ENCODE measurements around the gene PTBP1. TPM values are rescaled to one million over a fixed set of nuclear protein-coding genes. Genes with fewer than 3 reads are reported as not detected.

Gene PTBP1
- total RNA-seq, 2 experiments from 2014 or later = 510 to 532 TPM

DNA sequence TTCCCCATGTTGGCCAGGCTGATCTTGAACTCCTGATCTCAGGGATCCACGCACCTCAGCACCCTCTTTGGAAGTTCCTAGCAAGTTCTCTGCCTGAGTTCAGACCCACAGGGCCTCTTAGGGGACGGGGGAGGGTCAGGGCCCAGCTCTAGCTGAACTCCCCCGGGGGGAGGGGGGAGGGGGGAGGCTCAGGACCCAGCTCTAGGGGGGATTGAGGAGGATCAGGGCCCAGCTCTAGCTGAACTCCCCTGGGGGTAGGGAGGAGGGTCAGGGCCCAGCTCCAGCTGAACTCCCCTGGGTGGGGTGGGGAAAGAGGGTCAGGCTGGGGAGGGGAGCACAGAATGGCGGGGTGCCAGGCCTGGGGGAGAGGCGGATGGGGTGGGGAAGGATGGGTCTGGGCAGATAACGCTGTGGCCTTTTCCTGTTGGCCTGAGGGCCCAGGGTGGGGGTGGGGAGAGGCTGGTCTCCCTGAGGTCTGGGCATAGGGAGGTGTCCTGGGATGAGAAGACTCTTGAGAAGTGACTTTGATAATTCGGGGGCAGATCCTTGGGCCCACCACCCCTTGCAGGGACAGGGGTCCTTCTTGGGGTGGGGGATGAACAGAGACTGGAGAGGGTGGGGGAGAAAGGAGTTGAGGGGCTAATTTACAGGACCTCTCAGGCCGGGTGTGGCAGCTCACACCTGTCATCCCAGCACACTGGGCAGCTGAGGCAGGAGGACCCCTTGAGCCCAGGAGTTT lies 5.5 kb upstream of the PTBP1 start:
- intact Hi-C loops (cut with micrococcal nuclease) = no loop called here

DNA sequence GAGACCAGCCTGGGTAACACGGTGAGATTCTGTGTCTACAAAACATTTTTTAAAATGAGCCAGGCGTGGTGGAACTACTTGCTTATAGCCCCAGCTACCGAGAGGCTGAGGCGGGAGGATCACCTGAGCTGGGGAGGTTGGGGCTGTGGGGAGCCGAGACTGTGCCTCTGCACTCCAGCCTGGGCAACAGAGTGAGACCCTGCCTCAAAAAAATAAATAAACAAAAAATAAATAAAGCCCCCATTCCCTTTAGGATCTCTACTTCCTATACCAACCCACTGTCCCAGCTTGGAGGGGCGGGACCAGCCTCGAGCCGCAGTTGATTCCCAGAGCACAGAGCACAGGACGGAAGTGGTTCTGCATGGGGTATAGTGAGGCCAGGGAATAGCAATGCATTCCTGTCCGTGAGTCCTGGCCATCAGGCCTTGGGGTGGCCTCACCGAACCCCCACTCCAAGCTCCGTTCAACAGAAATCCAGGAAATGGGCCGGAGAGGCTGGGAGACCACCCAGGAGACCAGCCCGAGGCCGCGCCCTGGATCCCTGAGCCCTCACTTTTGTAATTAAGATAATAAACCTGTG lies 4.9 kb upstream of the PTBP1 start:
- Mint-ChIP-seq H3K9me3 (no peaks in the 10 kb centered on the region), H3K27ac (no peak overlapping the region), H3K36me3 (ENCODE audit: low read depth) (no peaks in the 10 kb centered on the region), H3K27me3 (ENCODE audit: low read depth) (peaks cover 3% of the 10 kb centered on the region), H3K4me3 (no peak overlapping the region), H3K4me1 (ENCODE audit: low read depth) (peaks cover 4% of the 10 kb centered on the region)
- intact Hi-C loops (cut with micrococcal nuclease) = no loop called here
- CTCF ChIA-PET = no interaction called here
- no peak for DNase-seq

More for the DNA sequence above, 5.5 kb upstream of the PTBP1 start:
- no peak overlapping the region for H3K27ac Mint-ChIP-seq
- no peak overlapping the region for H3K4me3 Mint-ChIP-seq
- H3K36me3 Mint-ChIP-seq (ENCODE audit: low read depth) = no peaks in the 10 kb centered on the region
- CTCF ChIA-PET = no interaction called here
- no peaks in the 10 kb centered on the region for H3K9me3 Mint-ChIP-seq
- no peak for DNase-seq
- H3K4me1 Mint-ChIP-seq (ENCODE audit: low read depth) = peaks cover 4% of the 10 kb centered on the region
- peaks cover 3% of the 10 kb centered on the region for H3K27me3 Mint-ChIP-seq (ENCODE audit: low read depth)

DNA sequence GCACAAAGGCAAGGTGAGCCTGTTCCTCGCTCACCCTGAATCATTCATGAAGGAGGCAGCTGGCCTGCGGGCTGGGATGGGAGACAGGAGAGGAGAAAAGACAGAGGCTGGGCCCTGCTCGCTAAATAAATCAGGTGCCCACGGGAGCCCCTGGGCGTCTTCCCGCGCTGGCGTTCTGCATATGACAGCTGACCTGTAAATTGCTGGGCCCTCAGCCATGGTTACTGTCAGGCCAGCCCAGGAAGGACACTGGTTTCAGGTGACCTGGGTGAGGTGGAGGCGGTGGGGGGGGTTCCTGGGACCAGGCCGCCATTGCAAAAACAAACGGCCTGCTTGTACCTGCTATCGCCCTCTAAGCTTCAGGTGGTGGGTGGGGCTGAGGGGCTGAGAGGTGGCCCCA lies 3.4 kb upstream of the PTBP1 start:
- Mint-ChIP-seq H3K27ac (no peak overlapping the region), H3K9me3 (no peaks in the 10 kb centered on the region), H3K4me3 (no peak overlapping the region), H3K4me1 (ENCODE audit: low read depth) (peaks cover 4% of the 10 kb centered on the region), H3K27me3 (ENCODE audit: low read depth) (peaks cover 3% of the 10 kb centered on the region), H3K36me3 (ENCODE audit: low read depth) (peaks cover 6% of the 10 kb centered on the region)
- CTCF ChIA-PET = interaction anchor here (0.6 kb wide), 1 partner anchor 21 kb away, joined by 3 read pairs; no protein-coding TSS in a partner anchor
- intact Hi-C loops (cut with micrococcal nuclease) = no loop called here
- no peak for DNase-seq

DNA sequence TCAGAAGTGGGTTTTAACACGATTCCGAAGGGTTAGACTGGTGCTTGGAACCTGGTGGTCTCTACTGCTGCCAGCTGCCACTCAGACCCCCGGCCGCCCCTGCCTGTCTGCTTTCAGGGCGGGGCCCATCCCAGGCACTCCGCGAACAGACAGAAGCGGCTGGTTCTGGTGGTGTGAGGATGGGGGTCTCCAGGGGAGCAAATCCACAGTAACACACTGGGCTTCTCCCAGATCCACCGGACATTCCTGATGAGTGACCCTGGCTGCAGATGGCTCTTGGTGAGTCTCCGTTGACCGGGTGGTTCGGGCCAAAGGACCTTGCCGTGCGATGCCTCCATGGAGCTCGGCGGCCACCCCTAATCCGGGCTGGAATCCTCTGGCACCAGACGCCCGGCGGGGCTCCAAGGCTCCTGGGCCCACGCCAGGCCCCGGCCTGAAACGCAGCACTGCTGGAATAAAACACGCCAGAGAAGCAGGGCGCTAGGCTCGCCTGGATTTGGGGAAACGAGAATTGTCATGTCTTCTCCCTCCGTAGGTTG lies 2.1 kb upstream of the PTBP1 start:
- no peak for DNase-seq
- H3K27me3 Mint-ChIP-seq (ENCODE audit: low read depth) = peaks cover 2% of the 10 kb centered on the region
- H3K27ac Mint-ChIP-seq = no peak overlapping the region
- CTCF ChIA-PET = no interaction called here
- no peaks in the 10 kb centered on the region for H3K9me3 Mint-ChIP-seq
- intact Hi-C loops (cut with micrococcal nuclease) = loop anchor here (5.0 kb wide), 2 partner anchors 302 to 457 kb away; partner anchors contain the start of gene POLR2E
- H3K4me1 Mint-ChIP-seq (ENCODE audit: low read depth) = peaks cover 13% of the 10 kb centered on the region
- peaks cover 18% of the 10 kb centered on the region for H3K36me3 Mint-ChIP-seq (ENCODE audit: low read depth)
- H3K4me3 Mint-ChIP-seq = peak overlapping the region; percentile 34

DNA sequence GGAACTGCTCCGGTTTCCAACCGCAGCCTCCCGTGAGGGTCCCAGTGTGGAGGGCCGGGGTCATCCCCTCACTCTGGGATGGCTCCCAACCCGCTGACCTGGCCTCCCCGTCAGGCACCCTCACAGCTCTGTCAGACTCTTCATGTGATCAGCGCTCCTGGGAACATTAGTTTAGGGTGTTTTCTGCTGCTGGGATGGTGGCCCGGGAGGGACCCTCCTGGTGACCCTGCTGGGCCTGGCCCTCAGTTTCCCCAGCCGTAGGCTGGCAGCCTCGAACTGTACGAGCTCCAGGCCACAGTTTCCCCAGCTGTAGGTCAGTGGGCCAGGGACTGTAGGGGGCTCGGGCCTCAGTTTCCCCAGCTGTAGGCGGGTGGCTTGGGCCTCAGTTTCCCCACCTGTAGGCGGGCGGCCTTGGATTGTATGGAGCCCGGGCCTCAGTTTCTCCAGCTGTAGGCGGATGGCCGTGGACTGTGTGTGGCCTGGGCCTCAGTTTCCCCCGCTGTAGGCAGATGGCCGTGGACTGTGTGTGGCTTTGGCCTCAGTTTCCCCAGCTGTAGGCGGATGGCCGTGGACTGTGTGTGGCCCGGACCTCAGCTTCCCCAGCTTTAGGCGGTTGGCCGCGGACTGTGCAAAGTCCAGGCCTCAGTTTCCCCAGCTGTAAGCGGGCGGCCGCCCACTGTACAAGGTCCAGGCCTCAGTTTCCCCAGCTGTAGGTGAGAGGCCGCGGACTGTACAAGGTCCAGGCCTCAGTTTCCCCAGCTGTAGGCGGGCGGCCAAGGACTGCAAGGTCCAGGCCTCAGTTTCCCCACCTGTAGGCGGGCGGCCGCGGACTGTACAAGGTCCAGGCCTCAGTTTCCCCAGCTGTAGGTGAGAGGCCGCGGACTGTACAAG lies 1.3 kb upstream of the PTBP1 start:
- intact Hi-C loops (cut with micrococcal nuclease) = loop anchor here (2.0 to 5.0 kb wide), 6 partner anchors 25 to 456 kb away; partner anchors contain the start of genes POLR2E, RNU6-2 and TMEM259
- CTCF ChIA-PET = interaction anchor here (0.6 to 1.3 kb wide), 2 partner anchors 11 to 64 kb away, joined by 3 read pairs; no protein-coding TSS in a partner anchor
- H3K4me3 Mint-ChIP-seq = peak overlapping the region; percentile 88
- H3K36me3 Mint-ChIP-seq (ENCODE audit: low read depth) = peaks cover 24% of the 10 kb centered on the region
- DNase-seq = no peak
- no peaks in the 10 kb centered on the region for H3K9me3 Mint-ChIP-seq
- no peak overlapping the region for H3K27ac Mint-ChIP-seq
- peaks cover 19% of the 10 kb centered on the region for H3K4me1 Mint-ChIP-seq (ENCODE audit: low read depth)
- H3K27me3 Mint-ChIP-seq (ENCODE audit: low read depth) = no peaks in the 10 kb centered on the region

DNA sequence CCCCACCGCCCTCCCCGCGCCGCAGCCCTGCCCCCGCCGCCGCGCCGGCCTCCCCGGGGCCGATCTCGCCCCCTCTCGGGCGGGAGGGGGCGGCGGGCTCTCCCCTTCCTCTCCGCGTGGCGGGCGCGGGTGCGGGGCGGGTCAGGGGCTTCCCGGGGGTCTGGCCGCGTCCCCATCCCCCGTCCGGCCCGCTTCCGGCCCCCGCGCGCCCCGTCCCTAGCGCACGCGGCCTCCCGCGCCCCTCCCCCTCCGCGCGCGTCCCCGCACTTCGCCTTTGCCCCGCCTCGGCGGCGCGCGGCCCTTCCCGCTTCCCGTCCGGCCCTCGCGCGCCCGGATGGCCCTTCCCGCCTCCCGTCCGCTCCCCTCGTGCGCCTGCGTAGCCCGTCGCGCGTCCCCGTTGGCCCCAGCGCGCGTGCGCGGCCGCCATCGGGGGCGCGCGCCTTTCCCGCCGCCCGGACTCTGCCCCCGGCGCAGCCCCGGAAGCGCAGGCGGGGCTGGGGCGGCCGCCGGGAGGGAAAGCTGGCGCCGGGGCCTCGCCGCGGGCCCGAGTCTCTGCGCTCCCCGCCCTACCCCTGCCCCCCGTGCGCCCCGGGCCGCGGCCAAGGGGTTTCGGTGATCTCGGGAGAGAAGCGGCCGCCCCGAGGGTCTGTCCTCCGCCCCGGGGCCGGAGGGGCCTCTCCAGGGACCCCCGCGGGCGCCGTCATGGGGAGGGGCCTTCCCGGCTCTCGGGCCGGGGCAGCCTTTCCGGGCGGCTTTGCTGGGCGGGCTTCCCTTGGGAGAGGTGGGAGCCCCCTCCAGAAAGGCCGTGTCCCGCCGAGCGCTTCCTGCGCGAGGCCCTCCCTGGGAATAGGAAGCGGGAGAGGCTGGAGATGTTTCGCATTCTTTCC lies 519 bp downstream of the PTBP1 start:
- intact Hi-C loops (cut with micrococcal nuclease) = loop anchor here (1.0 to 5.0 kb wide), 15 partner anchors 12 to 472 kb away; partner anchors contain the start of genes BSG, CIRBP, POLR2E and POLRMT
- H3K9me3 Mint-ChIP-seq = no peaks in the 10 kb centered on the region
- CTCF ChIA-PET = interaction anchor here (1.1 kb wide), 1 partner anchor 447 kb away, joined by 3 read pairs; no protein-coding TSS in a partner anchor

DNA sequence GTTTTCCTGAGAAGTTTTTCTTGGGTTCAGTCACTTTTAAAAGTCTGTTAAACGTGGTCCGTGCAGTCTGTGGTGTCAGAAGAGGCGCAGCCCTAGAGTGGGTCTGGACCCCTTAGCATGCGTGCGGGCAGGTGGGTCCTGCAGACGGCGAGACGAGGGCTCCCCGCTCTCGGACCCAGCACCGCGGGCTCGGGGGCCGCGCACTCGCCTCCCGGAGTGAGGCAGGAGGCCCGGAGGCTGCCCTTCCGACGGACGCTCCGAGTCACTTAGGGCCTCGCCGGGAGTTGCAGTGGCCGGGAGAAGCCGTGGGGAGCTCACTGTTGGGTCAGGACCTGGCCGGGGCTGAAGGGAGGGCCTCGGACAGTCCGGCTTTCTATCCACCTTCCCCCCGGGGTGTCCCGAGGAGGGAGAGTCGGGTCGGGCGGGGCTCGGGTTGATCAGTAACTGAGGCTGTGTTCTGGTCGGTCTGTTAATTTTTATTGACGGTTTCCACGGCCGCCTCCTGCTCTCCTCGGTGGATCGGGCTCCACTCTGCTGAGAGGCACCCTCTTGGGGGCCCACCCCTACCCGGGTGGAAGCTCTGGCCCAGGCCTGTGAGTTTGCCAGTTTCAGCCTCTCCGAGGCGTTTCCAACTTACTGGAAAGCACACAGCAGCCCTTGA lies 1.3 kb downstream of the PTBP1 start:
- peak overlapping the region; percentile 87 for H3K4me3 Mint-ChIP-seq
- CTCF ChIA-PET = interaction anchor here (1.1 kb wide), 1 partner anchor 446 kb away, joined by 3 read pairs; no protein-coding TSS in a partner anchor
- no peaks in the 10 kb centered on the region for H3K27me3 Mint-ChIP-seq (ENCODE audit: low read depth)
- intact Hi-C loops (cut with micrococcal nuclease) = loop anchor here (1.0 to 5.0 kb wide), 3 partner anchors 11 to 454 kb away; partner anchors contain the start of gene POLR2E
- H3K4me1 Mint-ChIP-seq (ENCODE audit: low read depth) = peaks cover 37% of the 10 kb centered on the region
- no peaks in the 10 kb centered on the region for H3K9me3 Mint-ChIP-seq
- peak overlapping the region; percentile 87 for H3K27ac Mint-ChIP-seq
- H3K36me3 Mint-ChIP-seq (ENCODE audit: low read depth) = peaks cover 39% of the 10 kb centered on the region
- DNase-seq = no peak

More for the DNA sequence above, 519 bp downstream of the PTBP1 start:
- H3K27me3 Mint-ChIP-seq (ENCODE audit: low read depth) = no peaks in the 10 kb centered on the region
- DNase-seq = peak; percentile 90
- H3K36me3 Mint-ChIP-seq (ENCODE audit: low read depth) = peaks cover 34% of the 10 kb centered on the region
- peak overlapping the region; percentile 87 for H3K27ac Mint-ChIP-seq
- H3K4me3 Mint-ChIP-seq = peak overlapping the region; percentile 87
- peaks cover 34% of the 10 kb centered on the region for H3K4me1 Mint-ChIP-seq (ENCODE audit: low read depth)

DNA sequence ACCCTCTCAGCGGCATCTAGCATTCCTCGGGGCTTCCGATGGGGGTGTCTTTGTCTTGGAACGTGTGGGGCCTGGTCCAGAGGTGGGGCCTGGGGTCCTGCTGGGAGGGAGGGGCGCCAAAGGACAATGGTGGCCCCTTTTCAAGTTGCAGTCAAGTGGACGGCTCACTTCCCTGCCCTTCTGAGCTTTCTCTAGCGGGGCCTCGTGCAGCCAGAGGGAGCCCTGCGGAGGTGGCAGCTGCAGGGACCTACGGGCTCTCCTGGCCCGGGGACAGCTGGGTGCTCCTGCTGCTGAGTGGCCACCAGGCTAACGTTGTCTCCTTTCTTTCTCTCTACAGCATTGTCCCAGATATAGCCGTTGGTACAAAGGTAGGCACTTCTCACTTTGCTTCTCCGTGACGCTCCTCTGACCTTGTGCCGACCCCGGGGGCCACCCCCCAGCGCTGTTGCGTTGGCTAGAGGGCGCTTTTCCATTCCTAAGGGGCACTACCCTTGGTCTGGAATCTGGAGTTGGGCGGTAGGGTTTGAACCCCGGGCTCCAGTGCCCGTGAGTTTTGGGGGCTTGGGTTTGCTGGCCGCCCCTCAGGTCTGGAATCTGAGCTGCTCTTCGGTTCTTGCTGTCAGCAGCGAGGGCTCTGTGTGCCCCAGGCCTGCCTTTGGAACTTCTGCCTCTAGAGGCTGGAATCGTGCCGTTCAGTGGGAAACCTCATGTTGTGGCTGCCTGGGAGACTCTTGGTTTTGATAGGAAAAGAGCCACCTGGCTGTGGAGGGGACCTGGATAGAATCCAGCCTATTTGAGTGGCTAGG lies 2.0 kb downstream of the PTBP1 start:
- Mint-ChIP-seq H3K36me3 (ENCODE audit: low read depth) (peaks cover 44% of the 10 kb centered on the region), H3K4me1 (ENCODE audit: low read depth) (peaks cover 37% of the 10 kb centered on the region), H3K27me3 (ENCODE audit: low read depth) (no peaks in the 10 kb centered on the region), H3K27ac (peak overlapping the region; percentile 87), H3K9me3 (no peaks in the 10 kb centered on the region), H3K4me3 (peak overlapping the region; percentile 87)
- intact Hi-C loops (cut with micrococcal nuclease) = loop anchor here (5.0 kb wide), 2 partner anchors 298 to 453 kb away; partner anchors contain the start of gene POLR2E
- DNase-seq = no peak
- CTCF ChIA-PET = interaction anchor here (0.7 to 1.1 kb wide), 2 partner anchors 65 to 445 kb away, joined by 3 to 4 read pairs; no protein-coding TSS in a partner anchor

DNA sequence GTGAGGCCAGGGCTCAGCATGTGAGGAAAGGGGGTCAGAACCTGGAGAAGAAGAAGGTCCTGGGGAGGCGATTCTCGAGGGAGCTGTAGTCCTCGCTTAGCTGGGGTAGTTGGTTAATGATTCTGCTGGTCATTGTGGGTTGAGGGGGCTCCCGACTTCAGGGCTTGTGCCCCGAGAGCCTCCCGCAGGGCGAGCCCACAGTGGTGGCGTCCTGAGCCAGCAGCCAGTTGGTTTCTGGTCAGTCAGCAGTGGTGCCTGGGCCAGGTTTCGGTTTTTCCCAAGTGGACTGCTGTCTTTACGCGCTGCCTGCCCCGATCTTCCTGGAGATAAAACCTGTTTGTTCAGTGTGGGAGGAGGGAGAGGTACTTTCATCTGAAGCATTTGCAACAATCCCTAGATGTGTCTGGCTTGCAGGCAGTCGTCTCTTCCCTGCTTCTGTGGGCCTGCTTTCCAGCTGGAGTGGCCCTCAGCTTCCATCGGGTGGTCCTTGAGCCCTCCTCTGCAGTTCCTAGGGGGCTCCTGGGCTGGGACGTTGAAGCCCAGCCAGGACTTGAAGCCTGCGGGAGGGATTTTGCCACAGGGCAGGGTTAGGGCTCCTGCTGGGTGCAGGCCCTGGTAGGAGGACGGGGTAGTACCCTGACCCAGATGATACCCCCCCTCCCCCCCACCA lies 3.2 kb downstream of the PTBP1 start:
- Mint-ChIP-seq H3K36me3 (ENCODE audit: low read depth) (peaks cover 46% of the 10 kb centered on the region), H3K27ac (peak overlapping the region; percentile 87), H3K4me3 (peak overlapping the region; percentile 87), H3K27me3 (ENCODE audit: low read depth) (no peaks in the 10 kb centered on the region), H3K4me1 (ENCODE audit: low read depth) (peaks cover 37% of the 10 kb centered on the region), H3K9me3 (no peaks in the 10 kb centered on the region)
- DNase-seq = no peak
- CTCF ChIA-PET = no interaction called here
- intact Hi-C loops (cut with micrococcal nuclease) = no loop called here
